GM23338 (cell line): ENCODE data around the gene VAMP3. TPM values are rescaled to one million over a fixed set of nuclear protein-coding genes. Genes with fewer than 3 reads are reported as not detected.

Source experiments
- ATAC-seq: fragments of 200-7000 bp; cut with Tn5 transposase; 3 replicates; pipeline ENCODE4 v1.9.1; 2020
- DNase-seq: peaks from one replicate; pipeline ENCODE4 v3.0.0-alpha.2; 2015; ENCODE audit warnings: low spot score
- H2AFZ ChIP-seq: fragments of 200-600 bp; sonication (generic); 2 replicates; pipeline ENCODE4 v1.8.0; 2016; ENCODE audit warnings: antibody characterized with exemption, mild to moderate bottlenecking, moderate library complexity
- H3F3A ChIP-seq: fragments of 200-600 bp; sonication (generic); replicated peaks from 2 replicates; pipeline ENCODE4 v1.8.0; 2017; ENCODE audit warnings: antibody characterized with exemption, mixed run types, low read depth
- H3K27ac ChIP-seq: fragments of 200-600 bp; sonication (generic); 2 replicates; pipeline ENCODE4 v1.6.1; 2016; ENCODE audit warnings: low read depth
- H3K27me3 ChIP-seq: fragments of 200-600 bp; sonication (generic); 2 replicates; pipeline ENCODE4 v1.8.0; 2016; ENCODE audit warnings: mild to moderate bottlenecking, mixed run types, moderate library complexity; ENCODE audit not compliant: insufficient read depth
- H3K36me3 ChIP-seq: fragments of 200-600 bp; sonication (generic); 2 replicates; pipeline ENCODE4 v1.8.0; 2016; ENCODE audit warnings: mild to moderate bottlenecking; ENCODE audit not compliant: insufficient read depth
- H3K4me1 ChIP-seq: fragments of 200-600 bp; sonication (generic); 2 replicates; pipeline ENCODE4 v1.8.0; 2016; ENCODE audit warnings: mild to moderate bottlenecking, moderate library complexity; ENCODE audit not compliant: insufficient read depth
- H3K4me2 ChIP-seq: fragments of 200-600 bp; sonication (generic); 2 replicates; pipeline ENCODE4 v1.7.1; 2017; ENCODE audit warnings: mixed run types
- H3K4me3 ChIP-seq: fragments of 200-600 bp; sonication (generic); 2 replicates; pipeline ENCODE4 v1.6.1; 2016; ENCODE audit warnings: mixed run types
- H3K79me2 ChIP-seq: fragments of 200-600 bp; sonication (generic); replicated peaks from 2 replicates; pipeline ENCODE4 v1.8.0; 2017; ENCODE audit warnings: mild to moderate bottlenecking; ENCODE audit not compliant: insufficient read depth
- H3K9me2 ChIP-seq: fragments of 200-600 bp; sonication (generic); 2 replicates; pipeline ENCODE4 v1.8.0; 2017; ENCODE audit not compliant: insufficient read depth
- H4K20me1 ChIP-seq: fragments of 200-600 bp; sonication (generic); replicated peaks from 2 replicates; pipeline ENCODE4 v1.8.0; 2017; ENCODE audit warnings: mild to moderate bottlenecking; ENCODE audit not compliant: insufficient read depth
- H3K27ac Mint-ChIP-seq: 2 replicates; pipeline ENCODE4 v1.8.0; 2020; ENCODE audit warnings: inconsistent platforms, mild to moderate bottlenecking, moderate library complexity, mixed read lengths
- H3K27me3 Mint-ChIP-seq: 3 replicates; pipeline ENCODE4 v1.8.0; 2022; ENCODE audit warnings: low read depth, mild to moderate bottlenecking, moderate library complexity, mixed read lengths, inconsistent platforms; ENCODE audit not compliant: insufficient read depth, poor library complexity
- H3K36me3 Mint-ChIP-seq: 3 replicates; pipeline ENCODE4 v1.8.0; 2021; ENCODE audit warnings: low read depth, mild to moderate bottlenecking, inconsistent platforms, moderate library complexity, mixed read lengths
- H3K4me1 Mint-ChIP-seq: 3 replicates; pipeline ENCODE4 v1.8.0; 2020; ENCODE audit warnings: mild to moderate bottlenecking, inconsistent platforms, mixed read lengths
- H3K4me3 Mint-ChIP-seq: 3 replicates; pipeline ENCODE4 v1.8.0; 2021; ENCODE audit warnings: moderate library complexity, mild to moderate bottlenecking, inconsistent platforms, mixed read lengths
- H3K9me3 Mint-ChIP-seq: 3 replicates; pipeline ENCODE4 v1.8.0; 2020; ENCODE audit warnings: moderate library complexity, mild to moderate bottlenecking, inconsistent platforms, mixed read lengths
- CREB1 ChIP-seq: fragments of 250-450 bp; sonication (Bioruptor Pico); IDR thresholded peaks from 2 replicates; pipeline ENCODE4 v1.5.0; 2020; ENCODE audit warnings: low read depth, mild to moderate bottlenecking, moderate library complexity
- ETS1 ChIP-seq: IDR thresholded peaks from 2 replicates; pipeline ENCODE4 v1.6.1; 2016; ENCODE audit warnings: antibody characterized with exemption
- EZH2phosphoT487 ChIP-seq: fragments of 200-600 bp; sonication (generic); IDR thresholded peaks from one replicate; pipeline ENCODE4 v1.8.1; 2018; ENCODE audit warnings: antibody characterized with exemption; ENCODE audit not compliant: unreplicated experiment
- JUNB ChIP-seq: IDR thresholded peaks from one replicate; pipeline ENCODE4 v1.6.1; 2016; ENCODE audit warnings: antibody characterized with exemption; ENCODE audit not compliant: unreplicated experiment
- POLR2AphosphoS5 ChIP-seq: IDR thresholded peaks from 2 replicates; pipeline ENCODE4 v1.6.1; 2016; ENCODE audit warnings: antibody characterized with exemption, low read depth
- REST ChIP-seq: IDR thresholded peaks from one replicate; pipeline ENCODE4 v1.6.1; 2018; ENCODE audit warnings: antibody characterized with exemption; ENCODE audit not compliant: unreplicated experiment
- STAT1 ChIP-seq: IDR thresholded peaks from one replicate; pipeline ENCODE4 v1.6.1; 2016; ENCODE audit warnings: antibody characterized with exemption; ENCODE audit not compliant: unreplicated experiment
- ZNF114 ChIP-seq: fragments of 250-450 bp; sonication (Bioruptor Pico); IDR thresholded peaks from 2 replicates; pipeline ENCODE4 v1.5.0; 2020; ENCODE audit warnings: mild to moderate bottlenecking, moderate library complexity
- ZNF331 ChIP-seq: fragments of 250-450 bp; sonication (Bioruptor Pico); IDR thresholded peaks from 2 replicates; pipeline ENCODE4 v1.5.0; 2020; ENCODE audit warnings: low read depth, mild to moderate bottlenecking, moderate library complexity
- ZNF462 ChIP-seq: fragments of 250-450 bp; sonication (Bioruptor Pico); IDR thresholded peaks from 2 replicates; pipeline ENCODE4 v1.5.0; 2020; ENCODE audit warnings: mild to moderate bottlenecking, moderate library complexity
- polyA plus RNA-seq: library from polyadenylated mRNA; unstranded; fragments of >200 nt; fragmentation: Nextera tagmentation; extraction: Ambion mirVana; gene quantifications from 2 replicates; pipeline ENCODE4 v1.2.1, GENCODE V29; 2016
- total RNA-seq: library from RNA; depleted of rRNA; stranded (reverse); fragments of >200 nt; shearing (Covaris generic); gene quantifications from 2 replicates; pipeline ENCODE4 v1.2.3, GENCODE V29; 2014

VAMP3 gene
- total and polyA plus RNA-seq, 2 experiments from 2014 or later, result 16.3 to 43.0 TPM

GRCh38 chr1:7749126-7749525, 22.0 kb upstream of the VAMP3 start:
- H3K4me1 Mint-ChIP-seq, result peaks cover 18% of the 10 kb centered on the region
- Histone ChIP-seq H2AFZ (no peak overlapping the region), H3K4me2 (no peak overlapping the region), H3K27ac (no peak overlapping the region), H3K36me3 (no peaks in the 10 kb centered on the region; the same call in 1 of the 2 replicates), H4K20me1 (no peaks in the 10 kb centered on the region), H3K27me3 (no peaks in the 10 kb centered on the region), H3K9me2 (no peaks in the 10 kb centered on the region), H3F3A (no peaks in the 10 kb centered on the region), H3K4me3 (no peak overlapping the region), H3K4me1 (peaks cover 4% of the 10 kb centered on the region; the same call in 1 of the 2 replicates), H3K79me2 (no peaks in the 10 kb centered on the region)
- DNase-seq (no peak), ATAC-seq (no peak)
- no peaks in the 10 kb centered on the region; the same call in 2 of the 3 replicates for H3K36me3 Mint-ChIP-seq
- no peak overlapping the region for H3K27ac Mint-ChIP-seq
- H3K4me3 Mint-ChIP-seq, result no peak overlapping the region
- H3K9me3 Mint-ChIP-seq, result no peaks in the 10 kb centered on the region
- TF ChIP-seq ZNF462, result no peak
- TF ChIP-seq EZH2phosphoT487, result no peak
- no peak for TF ChIP-seq CREB1
- no peak for TF ChIP-seq ZNF331 (CRISPR knock-in tag)
- no peak for TF ChIP-seq STAT1
- no peaks in the 10 kb centered on the region for H3K27me3 Mint-ChIP-seq

- ATAC-seq (no peak), DNase-seq (no peak)
- no peaks in the 10 kb centered on the region for H3K9me3 Mint-ChIP-seq
- H3K4me3 ChIP-seq, result no peak overlapping the region
- H2AFZ ChIP-seq, result no peak overlapping the region
- no peaks in the 10 kb centered on the region for H3K27me3 ChIP-seq
- no peaks in the 10 kb centered on the region for H3K27me3 Mint-ChIP-seq
- H3K36me3 Mint-ChIP-seq, result no peaks in the 10 kb centered on the region; the same call in 2 of the 3 replicates
- H3K4me2 ChIP-seq, result no peak overlapping the region
- no peaks in the 10 kb centered on the region for H3K36me3 ChIP-seq
- no peaks in the 10 kb centered on the region for H4K20me1 ChIP-seq
- H3K4me1 Mint-ChIP-seq, result peaks cover 25% of the 10 kb centered on the region
- H3K27ac ChIP-seq, result no peak overlapping the region
- no peaks in the 10 kb centered on the region for H3K9me2 ChIP-seq
- H3F3A ChIP-seq, result no peaks in the 10 kb centered on the region
- H3K27ac Mint-ChIP-seq, result no peak overlapping the region
- no peaks in the 10 kb centered on the region for H3K79me2 ChIP-seq
- no peak overlapping the region for H3K4me3 Mint-ChIP-seq
- H3K4me1 ChIP-seq, result peaks cover 10% of the 10 kb centered on the region
- TF ChIP-seq JUNB (no peak), REST (no peak), POLR2AphosphoS5 (no peak), ZNF331 (CRISPR knock-in tag) (no peak), EZH2phosphoT487 (no peak), ZNF114 (CRISPR knock-in tag) (no peak), ETS1 (no peak), STAT1 (no peak)
Observed at GRCh38 chr1:7751174-7751573, 19.9 kb upstream of the VAMP3 start.
